ENCODE data around the gene AP1B1.

AP1B1 gene

DNA sequence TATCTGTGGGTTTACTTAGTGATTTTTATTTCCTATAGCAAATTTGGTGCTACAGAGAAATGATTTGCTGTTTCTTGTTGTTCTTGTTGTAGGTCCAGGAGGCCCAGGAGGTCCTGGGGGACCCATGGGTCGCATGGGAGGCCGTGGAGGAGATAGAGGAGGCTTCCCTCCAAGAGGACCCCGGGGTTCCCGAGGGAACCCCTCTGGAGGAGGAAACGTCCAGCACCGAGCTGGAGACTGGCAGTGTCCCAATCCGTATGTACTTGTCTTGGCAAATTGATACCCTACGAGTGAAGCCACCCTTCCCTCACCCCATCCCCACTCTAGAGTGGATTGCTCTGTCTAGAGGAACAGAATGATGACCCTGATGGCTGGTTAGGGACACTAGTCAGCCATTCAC lies 89.7 kb downstream of the AP1B1 start:
- TF ChIP-seq CTCF (IDR thresholded peaks at IDR 0.05; ENCODE audit: low read depth, low read length, missing control alignments): no peak

GRCh38 chr22:29292379-29292778 lies 96.0 kb downstream of the AP1B1 start:
- in situ Hi-C loops (cut with HindIII; ENCODE audit: low sequenced_read_pairs): no loop called here
- TF ChIP-seq CTCF (IDR thresholded peaks at IDR 0.05; ENCODE audit: low read depth, low read length, missing control alignments): no peak
- no peak overlapping the region for H3K4me3 ChIP-seq (ENCODE audit: low read depth, low read length)
- no peak for DNase-seq (ENCODE audit: low read depth)

More for the DNA sequence above, 89.7 kb downstream of the AP1B1 start:
- no peak for DNase-seq (ENCODE audit: low read depth)
- in situ Hi-C loops (cut with HindIII; ENCODE audit: low sequenced_read_pairs): no loop called here
- no peak overlapping the region for H3K4me3 ChIP-seq (ENCODE audit: low read depth, low read length)

- DNase-seq (ENCODE audit: low read depth): no peak
- in situ Hi-C loops (cut with HindIII; ENCODE audit: low sequenced_read_pairs): no loop called here
- H3K4me3 ChIP-seq (ENCODE audit: low read depth, low read length): no peak overlapping the region
- no peak for TF ChIP-seq CTCF (IDR thresholded peaks at IDR 0.05; ENCODE audit: low read depth, low read length, missing control alignments)
Observed at GRCh38 chr22:29291215-29291614, 97.2 kb downstream of the AP1B1 start.

DNA sequence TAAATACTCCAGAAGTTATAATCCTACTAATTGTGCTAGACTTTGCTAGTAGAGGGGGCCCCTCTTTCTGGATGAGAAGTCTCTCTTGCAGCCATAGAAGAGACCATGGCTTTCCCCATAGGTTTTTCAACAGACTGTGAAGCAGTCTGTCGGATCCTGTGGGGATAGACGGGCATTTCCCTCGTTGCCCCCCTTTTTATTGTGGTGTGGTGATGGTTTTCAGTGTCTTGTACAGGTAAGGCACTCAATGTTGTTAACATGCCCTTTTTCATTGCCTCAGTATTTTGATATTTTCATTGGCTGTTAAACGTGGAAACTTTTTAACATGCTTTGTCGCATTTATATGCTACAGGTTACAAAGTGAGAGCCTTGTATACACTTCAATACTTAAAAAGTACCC lies 98.3 kb downstream of the AP1B1 start:
- in situ Hi-C loops (cut with HindIII; ENCODE audit: low sequenced_read_pairs): no loop called here
- no peak overlapping the region for H3K4me3 ChIP-seq (ENCODE audit: low read depth, low read length)
- no peak for TF ChIP-seq CTCF (IDR thresholded peaks at IDR 0.05; ENCODE audit: low read depth, low read length, missing control alignments)
- no peak for DNase-seq (ENCODE audit: low read depth)

GRCh38 chr22:29288837-29289236 lies 99.5 kb downstream of the AP1B1 start:
- in situ Hi-C loops (cut with HindIII; ENCODE audit: low sequenced_read_pairs): no loop called here
- TF ChIP-seq CTCF (IDR thresholded peaks at IDR 0.05; ENCODE audit: low read depth, low read length, missing control alignments): no peak
- DNase-seq (ENCODE audit: low read depth): no peak
- H3K4me3 ChIP-seq (ENCODE audit: low read depth, low read length): no peak overlapping the region

GRCh38 chr22:29284196-29284595 lies 104.2 kb downstream of the AP1B1 start:
- no peak overlapping the region for H3K4me3 ChIP-seq (ENCODE audit: low read depth, low read length)
- in situ Hi-C loops (cut with HindIII; ENCODE audit: low sequenced_read_pairs): no loop called here
- no peak for TF ChIP-seq CTCF (IDR thresholded peaks at IDR 0.05; ENCODE audit: low read depth, low read length, missing control alignments)
- no peak for DNase-seq (ENCODE audit: low read depth)

GRCh38 chr22:29277927-29278326 lies 110.4 kb downstream of the AP1B1 start:
- no peak for DNase-seq (ENCODE audit: low read depth)
- H3K4me3 ChIP-seq (ENCODE audit: low read depth, low read length): no peak overlapping the region
- no peak for TF ChIP-seq CTCF (IDR thresholded peaks at IDR 0.05; ENCODE audit: low read depth, low read length, missing control alignments)
- in situ Hi-C loops (cut with HindIII; ENCODE audit: low sequenced_read_pairs): no loop called here

Measured in astrocyte of the cerebellum (primary cell).